OCI-LY3 (cell line): ENCODE measurements around the gene NPLOC4.

Experiments used
- EZH2phosphoT487 ChIP-seq: fragments of 200-600 bp; shearing (Covaris generic); IDR thresholded peaks from 2 replicates; pipeline ENCODE4 v1.6.1; 2018; ENCODE audit warnings: antibody characterized with exemption, mixed run types, low read depth
- TF ChIP-seq, protein P1 (sequence below): fragments of 200-600, 300-600 bp; sonication (generic); IDR thresholded peaks from 2 replicates; pipeline ENCODE4 v1.5.1; 2014; ENCODE audit warnings: antibody characterized with exemption, low read length, low read depth

DNA sequence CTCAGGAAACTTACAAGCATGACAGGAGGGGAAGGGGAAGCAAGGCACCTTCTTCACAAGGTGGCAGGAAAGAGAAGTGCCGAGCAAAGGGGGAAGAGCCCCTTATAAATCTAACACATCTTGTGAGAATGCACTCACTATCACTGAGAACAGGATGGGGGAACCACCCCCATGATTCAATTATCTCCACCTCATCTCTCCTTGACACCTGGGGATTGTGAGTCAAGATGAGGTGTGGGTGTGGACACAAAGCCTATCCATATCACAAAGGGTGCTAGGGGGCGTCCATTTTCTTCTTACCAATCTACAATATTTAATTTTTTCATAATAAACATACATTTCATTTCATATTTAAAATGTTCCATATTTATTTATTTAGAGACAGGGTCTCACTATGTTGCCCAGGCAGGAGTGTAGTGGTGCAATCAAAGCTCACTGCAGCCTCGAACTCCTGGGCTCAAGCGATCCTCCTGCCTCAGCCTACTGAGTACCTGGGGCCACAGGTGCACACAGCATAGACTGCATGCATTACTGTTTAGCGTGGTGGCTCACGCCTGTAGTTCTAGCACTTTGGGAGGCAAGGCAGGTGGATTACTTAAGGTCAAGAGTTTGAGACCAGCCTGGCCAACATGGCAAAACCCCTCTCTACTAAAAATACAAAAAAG lies 58.2 kb downstream of the NPLOC4 start:
- TF ChIP-seq, protein P1, sequence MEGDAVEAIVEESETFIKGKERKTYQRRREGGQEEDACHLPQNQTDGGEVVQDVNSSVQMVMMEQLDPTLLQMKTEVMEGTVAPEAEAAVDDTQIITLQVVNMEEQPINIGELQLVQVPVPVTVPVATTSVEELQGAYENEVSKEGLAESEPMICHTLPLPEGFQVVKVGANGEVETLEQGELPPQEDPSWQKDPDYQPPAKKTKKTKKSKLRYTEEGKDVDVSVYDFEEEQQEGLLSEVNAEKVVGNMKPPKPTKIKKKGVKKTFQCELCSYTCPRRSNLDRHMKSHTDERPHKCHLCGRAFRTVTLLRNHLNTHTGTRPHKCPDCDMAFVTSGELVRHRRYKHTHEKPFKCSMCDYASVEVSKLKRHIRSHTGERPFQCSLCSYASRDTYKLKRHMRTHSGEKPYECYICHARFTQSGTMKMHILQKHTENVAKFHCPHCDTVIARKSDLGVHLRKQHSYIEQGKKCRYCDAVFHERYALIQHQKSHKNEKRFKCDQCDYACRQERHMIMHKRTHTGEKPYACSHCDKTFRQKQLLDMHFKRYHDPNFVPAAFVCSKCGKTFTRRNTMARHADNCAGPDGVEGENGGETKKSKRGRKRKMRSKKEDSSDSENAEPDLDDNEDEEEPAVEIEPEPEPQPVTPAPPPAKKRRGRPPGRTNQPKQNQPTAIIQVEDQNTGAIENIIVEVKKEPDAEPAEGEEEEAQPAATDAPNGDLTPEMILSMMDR, result no peak
- no peak for TF ChIP-seq EZH2phosphoT487
